Measurements from ENCODE around the gene UGGT1. TPM values are rescaled to one million over a fixed set of nuclear protein-coding genes. Genes with fewer than 3 reads are reported as not detected.

The UGGT1 gene
- total RNA-seq, 1 experiment from 2014 or later: 74.1 TPM

- Histone ChIP-seq H3K27ac (ENCODE audit: low read depth, low read length, poor library complexity, severe bottlenecking) (no peak overlapping the region), H3K36me3 (ENCODE audit: insufficient read depth, low read length, poor library complexity, severe bottlenecking) (peaks cover 17% of the 10 kb centered on the region), H3K4me1 (ENCODE audit: insufficient read depth, low read length, poor library complexity, severe bottlenecking) (peaks cover 6% of the 10 kb centered on the region), H3K27me3 (replicated peaks; ENCODE audit: insufficient read depth, low read depth, low read length, poor library complexity) (no peaks in the 10 kb centered on the region), H3K4me3 (ENCODE audit: low read depth, low read length, poor library complexity, severe bottlenecking) (no peak overlapping the region), H3K9me3 (ENCODE audit: low read depth, low read length, poor library complexity, severe bottlenecking) (no peaks in the 10 kb centered on the region)
- no peak for DNase-seq (ENCODE audit: low spot score)
- TF ChIP-seq CTCF (conservative IDR thresholded peaks at IDR 0.05; ENCODE audit: low read depth, low read length) (no peak), EZH2 (IDR thresholded peaks at IDR 0.05; ENCODE audit: borderline replicate concordance, low read depth, low read length, poor library complexity, severe bottlenecking) (no peak)
- intact Hi-C loops (cut with micrococcal nuclease; ENCODE audit: unreplicated experiment): no loop called here
- BruUV-seq (replicated peaks): no TSS peak
- CTCF ChIA-PET: no interaction called here
- POLR2A ChIA-PET (ENCODE audit: low non-redundant PET): no interaction called here
These were observed 4.2 kb downstream of the UGGT1 start for GRCh38 chr2:128095201-128095600.

GRCh38 chr2:128103407-128103806, 12.4 kb downstream of the UGGT1 start:
- Histone ChIP-seq H3K27me3 (replicated peaks; ENCODE audit: insufficient read depth, low read depth, low read length, poor library complexity) (no peaks in the 10 kb centered on the region), H3K36me3 (ENCODE audit: insufficient read depth, low read length, poor library complexity, severe bottlenecking) (peaks cover 21% of the 10 kb centered on the region), H3K4me3 (ENCODE audit: low read depth, low read length, poor library complexity, severe bottlenecking) (no peak overlapping the region), H3K4me1 (ENCODE audit: insufficient read depth, low read length, poor library complexity, severe bottlenecking) (peaks cover 6% of the 10 kb centered on the region), H3K9me3 (ENCODE audit: low read depth, low read length, poor library complexity, severe bottlenecking) (no peaks in the 10 kb centered on the region), H3K27ac (ENCODE audit: low read depth, low read length, poor library complexity, severe bottlenecking) (no peak overlapping the region)
- intact Hi-C loops (cut with micrococcal nuclease; ENCODE audit: unreplicated experiment): no loop called here
- no TSS peak for BruUV-seq (replicated peaks)
- TF ChIP-seq EZH2 (IDR thresholded peaks at IDR 0.05; ENCODE audit: borderline replicate concordance, low read depth, low read length, poor library complexity, severe bottlenecking) (no peak), CTCF (conservative IDR thresholded peaks at IDR 0.05; ENCODE audit: low read depth, low read length) (no peak)
- ChIA-PET POLR2A (ENCODE audit: low non-redundant PET) (no interaction called here), CTCF (no interaction called here)
- no peak for DNase-seq (ENCODE audit: low spot score)

- Histone ChIP-seq H3K4me3 (ENCODE audit: low read depth, low read length, poor library complexity, severe bottlenecking) (no peak overlapping the region), H3K27ac (ENCODE audit: low read depth, low read length, poor library complexity, severe bottlenecking) (no peak overlapping the region), H3K4me1 (ENCODE audit: insufficient read depth, low read length, poor library complexity, severe bottlenecking) (peaks cover 6% of the 10 kb centered on the region), H3K36me3 (ENCODE audit: insufficient read depth, low read length, poor library complexity, severe bottlenecking) (peaks cover 23% of the 10 kb centered on the region), H3K27me3 (replicated peaks; ENCODE audit: insufficient read depth, low read depth, low read length, poor library complexity) (no peaks in the 10 kb centered on the region), H3K9me3 (ENCODE audit: low read depth, low read length, poor library complexity, severe bottlenecking) (no peaks in the 10 kb centered on the region)
- DNase-seq (ENCODE audit: low spot score): no peak
- TF ChIP-seq CTCF (conservative IDR thresholded peaks at IDR 0.05; ENCODE audit: low read depth, low read length): no peak
- TF ChIP-seq EZH2 (IDR thresholded peaks at IDR 0.05; ENCODE audit: borderline replicate concordance, low read depth, low read length, poor library complexity, severe bottlenecking): no peak
- no TSS peak for BruUV-seq (replicated peaks)
- intact Hi-C loops (cut with micrococcal nuclease; ENCODE audit: unreplicated experiment): no loop called here
- POLR2A ChIA-PET (ENCODE audit: low non-redundant PET): no interaction called here
- CTCF ChIA-PET: no interaction called here
These were observed 14.1 kb downstream of the UGGT1 start for GRCh38 chr2:128105072-128105471.
